ENCODE results near the gene MXRA7.

MXRA7 gene

GRCh38 chr17:76659928-76660655 lies 50.7 kb downstream of the MXRA7 start:
- Mint-ChIP-seq H3K4me3 (peak overlapping the region; percentile 1), H3K27me3 (peaks cover 35% of the 10 kb centered on the region), H3K36me3 (peaks cover 3% of the 10 kb centered on the region), H3K9me3 (no peaks in the 10 kb centered on the region), H3K27ac (peak overlapping the region; percentile 62), H3K4me1 (peaks cover 34% of the 10 kb centered on the region)
- CTCF ChIA-PET, result interaction anchor here (1.1 kb wide), 1 partner anchor 10 kb away, joined by 3 read pairs; no protein-coding TSS in a partner anchor
- peak; percentile 30 for DNase-seq

- CTCF ChIA-PET, result interaction anchor here (1.7 to 2.0 kb wide), 2 partner anchors 23 to 34 kb away, joined by 8 read pairs; no protein-coding TSS in a partner anchor
- DNase-seq, result no peak
- Mint-ChIP-seq H3K9me3 (no peaks in the 10 kb centered on the region), H3K27me3 (peaks cover 22% of the 10 kb centered on the region), H3K4me3 (no peak overlapping the region), H3K27ac (no peak overlapping the region), H3K36me3 (peaks cover 3% of the 10 kb centered on the region), H3K4me1 (peaks cover 34% of the 10 kb centered on the region)
Measured at GRCh38 chr17:76658242-76658662, 52.5 kb downstream of the MXRA7 start.

- H3K9me3 Mint-ChIP-seq, result no peaks in the 10 kb centered on the region
- no peak overlapping the region for H3K4me3 Mint-ChIP-seq
- H3K4me1 Mint-ChIP-seq, result peaks cover 34% of the 10 kb centered on the region
- peaks cover 3% of the 10 kb centered on the region for H3K36me3 Mint-ChIP-seq
- H3K27me3 Mint-ChIP-seq, result peaks cover 21% of the 10 kb centered on the region
- H3K27ac Mint-ChIP-seq, result no peak overlapping the region
- CTCF ChIA-PET, result interaction anchor here (1.7 to 2.0 kb wide), 2 partner anchors 23 to 34 kb away, joined by 8 read pairs; no protein-coding TSS in a partner anchor
- no peak for DNase-seq
Measured at GRCh38 chr17:76657505-76658241, 53.1 kb downstream of the MXRA7 start.

- peaks cover under 1% of the 10 kb centered on the region for H3K36me3 Mint-ChIP-seq
- H3K9me3 Mint-ChIP-seq, result no peaks in the 10 kb centered on the region
- H3K27ac Mint-ChIP-seq, result no peak overlapping the region
- CTCF ChIA-PET, result no interaction called here
- peaks cover 32% of the 10 kb centered on the region for H3K27me3 Mint-ChIP-seq
- H3K4me3 Mint-ChIP-seq, result no peak overlapping the region
- peaks cover 15% of the 10 kb centered on the region for H3K4me1 Mint-ChIP-seq
- no peak for DNase-seq
Measured at GRCh38 chr17:76654408-76654807, 56.4 kb downstream of the MXRA7 start.

GRCh38 chr17:76650504-76650903 lies 60.3 kb downstream of the MXRA7 start:
- no peak overlapping the region for H3K27ac Mint-ChIP-seq

GRCh38 chr17:76646712-76647111 lies 64.1 kb downstream of the MXRA7 start:
- CTCF ChIA-PET, result interaction anchor here (0.7 kb wide), 1 partner anchor 68 kb away, joined by 3 read pairs; no protein-coding TSS in a partner anchor
- no peak overlapping the region for H3K27ac Mint-ChIP-seq
- H3K4me3 Mint-ChIP-seq, result no peak overlapping the region
- peaks cover 13% of the 10 kb centered on the region for H3K9me3 Mint-ChIP-seq
- H3K4me1 Mint-ChIP-seq, result peaks cover 29% of the 10 kb centered on the region
- H3K27me3 Mint-ChIP-seq, result peaks cover 26% of the 10 kb centered on the region
- no peaks in the 10 kb centered on the region for H3K36me3 Mint-ChIP-seq
- DNase-seq, result no peak

More at GRCh38 chr17:76650504-76650903, 60.3 kb downstream of the MXRA7 start:
- H3K4me1 Mint-ChIP-seq, result no peaks in the 10 kb centered on the region
- no peak for DNase-seq
- no peak overlapping the region for H3K4me3 Mint-ChIP-seq
- no peaks in the 10 kb centered on the region for H3K36me3 Mint-ChIP-seq
- CTCF ChIA-PET, result no interaction called here
- peaks cover 8% of the 10 kb centered on the region for H3K9me3 Mint-ChIP-seq
- peaks cover 37% of the 10 kb centered on the region for H3K27me3 Mint-ChIP-seq

- CTCF ChIA-PET, result interaction anchor here (1.3 kb wide), 1 partner anchor 261 kb away, joined by 3 read pairs; the partner anchor contains the start of gene SPHK1
- H3K27ac Mint-ChIP-seq, result no peak overlapping the region
- peaks cover 13% of the 10 kb centered on the region for H3K9me3 Mint-ChIP-seq
- peaks cover 39% of the 10 kb centered on the region for H3K4me1 Mint-ChIP-seq
- peaks cover 20% of the 10 kb centered on the region for H3K27me3 Mint-ChIP-seq
- no peak for DNase-seq
- peaks cover 3% of the 10 kb centered on the region for H3K36me3 Mint-ChIP-seq
- no peak overlapping the region for H3K4me3 Mint-ChIP-seq
Measured at GRCh38 chr17:76645481-76645880, 65.3 kb downstream of the MXRA7 start.

- no peak for DNase-seq
- H3K9me3 Mint-ChIP-seq, result peaks cover 13% of the 10 kb centered on the region
- H3K27ac Mint-ChIP-seq, result no peak overlapping the region
- CTCF ChIA-PET, result interaction anchor here (1.3 to 1.7 kb wide), 2 partner anchors 21 to 261 kb away, joined by 3 to 6 read pairs; partner anchors contain the start of gene SPHK1
- H3K36me3 Mint-ChIP-seq, result peaks cover 3% of the 10 kb centered on the region
- H3K27me3 Mint-ChIP-seq, result peaks cover 19% of the 10 kb centered on the region
- peaks cover 39% of the 10 kb centered on the region for H3K4me1 Mint-ChIP-seq
- no peak overlapping the region for H3K4me3 Mint-ChIP-seq
Measured at GRCh38 chr17:76644995-76645394, 65.8 kb downstream of the MXRA7 start.

GRCh38 chr17:76643553-76644148 lies 67.1 kb downstream of the MXRA7 start, which contains the start of gene ST6GALNAC1:
ST6GALNAC1 (minus strand) TSS chr17:76643757; CDS start chr17:76643638, 119 bp downstream.
- peak within 1 kb of the TSS; percentile 66 for H3K4me3 Mint-ChIP-seq
- H3K27ac Mint-ChIP-seq, result peak within 1 kb of the TSS; percentile 83
- H3K27me3 Mint-ChIP-seq, result peaks cover 20% of the 10 kb centered on the region
- CTCF ChIA-PET, result interaction anchor here (1.0 to 1.7 kb wide), 3 partner anchors 13 to 37 kb away, joined by 3 to 6 read pairs (median 4); no protein-coding TSS in a partner anchor
- peak; percentile 68 for DNase-seq
- H3K9me3 Mint-ChIP-seq, result peaks cover 13% of the 10 kb centered on the region
- H3K4me1 Mint-ChIP-seq, result peaks cover 39% of the 10 kb centered on the region
- H3K36me3 Mint-ChIP-seq, result peaks cover 3% of the 10 kb centered on the region

GRCh38 chr17:76642994-76643393 lies 67.8 kb downstream of the MXRA7 start:
- Mint-ChIP-seq H3K27ac (peak overlapping the region; percentile 83), H3K27me3 (peaks cover 17% of the 10 kb centered on the region), H3K36me3 (peaks cover 3% of the 10 kb centered on the region), H3K4me1 (peaks cover 39% of the 10 kb centered on the region), H3K9me3 (peaks cover 13% of the 10 kb centered on the region), H3K4me3 (peak overlapping the region; percentile 66)
- DNase-seq, result no peak
- CTCF ChIA-PET, result interaction anchor here (1.5 kb wide), 1 partner anchor 38 kb away, joined by 4 read pairs; no protein-coding TSS in a partner anchor

- DNase-seq, result no peak
- Mint-ChIP-seq H3K4me1 (peaks cover 39% of the 10 kb centered on the region), H3K4me3 (peak overlapping the region; percentile 66), H3K27me3 (peaks cover 16% of the 10 kb centered on the region), H3K9me3 (peaks cover 13% of the 10 kb centered on the region), H3K36me3 (peaks cover 3% of the 10 kb centered on the region), H3K27ac (peak overlapping the region; percentile 12)
- CTCF ChIA-PET, result interaction anchor here (0.9 kb wide), 1 partner anchor 119 kb away, joined by 3 read pairs; no protein-coding TSS in a partner anchor
Measured at GRCh38 chr17:76642032-76642561, 68.7 kb downstream of the MXRA7 start.

GRCh38 chr17:76641501-76641900 lies 69.3 kb downstream of the MXRA7 start:
- no peak overlapping the region for H3K27ac Mint-ChIP-seq
- CTCF ChIA-PET, result no interaction called here
- H3K9me3 Mint-ChIP-seq, result peaks cover 11% of the 10 kb centered on the region
- H3K27me3 Mint-ChIP-seq, result peaks cover 16% of the 10 kb centered on the region
- H3K4me1 Mint-ChIP-seq, result peaks cover 39% of the 10 kb centered on the region
- peaks cover 3% of the 10 kb centered on the region for H3K36me3 Mint-ChIP-seq
- no peak for DNase-seq
- no peak overlapping the region for H3K4me3 Mint-ChIP-seq

GRCh38 chr17:76640550-76641380 lies 70.0 kb downstream of the MXRA7 start:
- CTCF ChIA-PET, result no interaction called here
- no peak for DNase-seq
- Mint-ChIP-seq H3K4me3 (no peak overlapping the region), H3K4me1 (peaks cover 39% of the 10 kb centered on the region), H3K27ac (peak overlapping the region; percentile 42), H3K27me3 (peaks cover 19% of the 10 kb centered on the region), H3K9me3 (peaks cover 8% of the 10 kb centered on the region), H3K36me3 (peaks cover 3% of the 10 kb centered on the region)
